ENCODE data around the gene ASCL5. TPM values are rescaled to one million over a fixed set of nuclear protein-coding genes. Genes with fewer than 3 reads are reported as not detected.

Gene ASCL5
- total RNA-seq, 1 donor = not detected

DNA sequence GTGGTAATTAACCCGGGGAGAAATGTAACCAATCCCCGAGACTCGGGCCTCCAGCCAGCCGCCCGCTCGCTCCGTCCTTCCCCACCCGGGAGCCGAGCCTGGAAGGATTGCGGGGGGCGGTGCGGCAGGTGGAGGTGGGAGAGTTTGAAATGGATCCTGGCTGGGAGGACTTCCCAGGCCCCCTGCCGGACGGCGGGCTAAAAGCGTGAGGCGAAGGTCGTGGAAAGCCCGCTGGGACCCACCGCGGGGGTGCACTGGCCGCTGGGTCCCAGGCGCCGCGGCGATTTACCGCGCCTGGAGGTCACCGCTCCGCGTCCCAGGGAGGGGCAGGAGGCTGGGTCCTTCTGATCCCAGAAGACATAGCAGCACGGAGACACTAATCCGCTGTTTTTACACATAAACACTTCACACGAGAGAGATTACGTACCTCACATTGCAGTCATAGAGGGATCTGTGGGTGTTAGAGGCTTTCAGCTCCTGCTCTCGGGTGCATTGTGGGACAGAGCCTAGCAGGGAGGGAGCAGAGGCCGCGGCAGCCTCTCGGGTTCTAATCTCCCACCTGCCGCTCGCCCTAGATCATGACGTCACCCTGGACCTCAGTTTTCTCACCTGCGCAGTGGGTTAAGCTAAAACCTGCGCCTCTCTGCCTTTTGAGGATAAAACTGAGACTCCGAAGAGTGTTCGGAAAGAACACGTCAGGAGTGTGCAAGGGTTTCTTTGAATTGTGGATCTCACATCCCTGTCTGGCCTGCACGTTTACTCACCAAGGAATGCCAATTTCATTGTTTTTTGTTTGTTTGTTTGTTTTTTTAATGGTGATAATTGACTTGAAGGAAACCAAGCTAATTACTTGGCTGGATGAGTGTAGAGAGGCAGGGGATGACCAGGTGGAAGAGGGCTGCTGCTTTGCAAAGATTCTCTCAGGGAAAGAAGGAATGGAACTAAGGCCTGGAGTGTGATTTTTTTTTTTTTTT, 44.4 kb upstream of the ASCL5 start:
- TF ChIP-seq, protein P1, sequence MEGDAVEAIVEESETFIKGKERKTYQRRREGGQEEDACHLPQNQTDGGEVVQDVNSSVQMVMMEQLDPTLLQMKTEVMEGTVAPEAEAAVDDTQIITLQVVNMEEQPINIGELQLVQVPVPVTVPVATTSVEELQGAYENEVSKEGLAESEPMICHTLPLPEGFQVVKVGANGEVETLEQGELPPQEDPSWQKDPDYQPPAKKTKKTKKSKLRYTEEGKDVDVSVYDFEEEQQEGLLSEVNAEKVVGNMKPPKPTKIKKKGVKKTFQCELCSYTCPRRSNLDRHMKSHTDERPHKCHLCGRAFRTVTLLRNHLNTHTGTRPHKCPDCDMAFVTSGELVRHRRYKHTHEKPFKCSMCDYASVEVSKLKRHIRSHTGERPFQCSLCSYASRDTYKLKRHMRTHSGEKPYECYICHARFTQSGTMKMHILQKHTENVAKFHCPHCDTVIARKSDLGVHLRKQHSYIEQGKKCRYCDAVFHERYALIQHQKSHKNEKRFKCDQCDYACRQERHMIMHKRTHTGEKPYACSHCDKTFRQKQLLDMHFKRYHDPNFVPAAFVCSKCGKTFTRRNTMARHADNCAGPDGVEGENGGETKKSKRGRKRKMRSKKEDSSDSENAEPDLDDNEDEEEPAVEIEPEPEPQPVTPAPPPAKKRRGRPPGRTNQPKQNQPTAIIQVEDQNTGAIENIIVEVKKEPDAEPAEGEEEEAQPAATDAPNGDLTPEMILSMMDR (IDR thresholded peaks at IDR 0.05; ENCODE audit: insufficient read depth, low read length) = peak; percentile 52
- peak; percentile 36 for DNase-seq (ENCODE audit: low read depth)
- H3K4me3 ChIP-seq (ENCODE audit: low read depth, low read length) = peak overlapping the region; percentile 63

DNA sequence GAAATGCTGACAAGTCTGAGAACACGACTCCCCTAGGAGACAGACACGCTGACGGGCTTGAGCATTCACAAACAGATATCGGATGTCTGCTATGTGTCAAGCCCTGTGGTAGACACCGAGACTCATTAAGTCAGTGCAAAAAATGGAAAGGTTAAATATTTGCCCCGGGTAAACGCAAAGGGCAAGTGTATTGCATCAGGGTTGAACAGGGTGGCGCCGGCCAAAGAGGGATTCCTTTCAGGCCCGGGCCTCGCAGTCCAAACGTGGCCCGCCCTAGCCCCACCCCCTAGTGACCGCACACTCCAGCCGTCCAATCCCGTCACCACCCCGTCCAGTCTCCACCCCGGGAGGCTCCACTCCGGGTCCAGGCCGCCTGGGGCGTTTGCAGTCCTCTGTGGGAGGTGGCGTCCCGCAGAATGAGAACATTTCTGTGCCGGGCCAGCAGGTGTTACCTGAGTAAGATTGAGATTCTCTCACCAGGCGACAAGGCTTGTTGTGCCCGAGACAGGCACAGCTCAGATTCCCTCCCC, 43.6 kb upstream of the ASCL5 start:
- TF ChIP-seq, protein P1 (IDR thresholded peaks at IDR 0.05; ENCODE audit: insufficient read depth, low read length) = no peak
- peak overlapping the region; percentile 63 for H3K4me3 ChIP-seq (ENCODE audit: low read depth, low read length)
- DNase-seq (ENCODE audit: low read depth) = peak; percentile 87

- no peak overlapping the region for H3K4me3 ChIP-seq (ENCODE audit: low read depth, low read length)
- TF ChIP-seq, protein P1 (IDR thresholded peaks at IDR 0.05; ENCODE audit: insufficient read depth, low read length) = no peak
- no peak for DNase-seq (ENCODE audit: low read depth)
Observed at GRCh38 chr1:201169971-201170532, 43.1 kb upstream of the ASCL5 start.

DNA sequence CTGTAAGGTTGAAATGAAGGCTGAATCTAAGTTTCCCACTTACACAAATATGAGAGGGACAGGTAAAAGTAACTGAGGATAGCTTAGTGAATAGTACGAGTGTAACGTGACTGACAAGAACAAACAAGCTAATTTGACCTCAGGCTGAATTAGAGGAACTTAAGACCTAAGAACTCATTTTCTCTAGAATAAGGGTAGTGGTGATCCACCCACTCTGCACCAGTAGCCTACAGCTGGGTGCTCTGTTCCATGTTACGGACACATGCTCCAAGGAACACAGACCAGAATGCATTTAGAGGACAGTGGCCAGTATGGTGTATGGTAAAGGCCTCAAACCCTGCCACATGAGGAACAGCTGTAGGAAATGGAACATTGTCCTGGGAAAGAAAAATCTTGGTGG, 42.2 kb upstream of the ASCL5 start:
- no peak for DNase-seq (ENCODE audit: low read depth)
- H3K4me3 ChIP-seq (ENCODE audit: low read depth, low read length) = no peak overlapping the region
- TF ChIP-seq, protein P1 (IDR thresholded peaks at IDR 0.05; ENCODE audit: insufficient read depth, low read length) = no peak

DNA sequence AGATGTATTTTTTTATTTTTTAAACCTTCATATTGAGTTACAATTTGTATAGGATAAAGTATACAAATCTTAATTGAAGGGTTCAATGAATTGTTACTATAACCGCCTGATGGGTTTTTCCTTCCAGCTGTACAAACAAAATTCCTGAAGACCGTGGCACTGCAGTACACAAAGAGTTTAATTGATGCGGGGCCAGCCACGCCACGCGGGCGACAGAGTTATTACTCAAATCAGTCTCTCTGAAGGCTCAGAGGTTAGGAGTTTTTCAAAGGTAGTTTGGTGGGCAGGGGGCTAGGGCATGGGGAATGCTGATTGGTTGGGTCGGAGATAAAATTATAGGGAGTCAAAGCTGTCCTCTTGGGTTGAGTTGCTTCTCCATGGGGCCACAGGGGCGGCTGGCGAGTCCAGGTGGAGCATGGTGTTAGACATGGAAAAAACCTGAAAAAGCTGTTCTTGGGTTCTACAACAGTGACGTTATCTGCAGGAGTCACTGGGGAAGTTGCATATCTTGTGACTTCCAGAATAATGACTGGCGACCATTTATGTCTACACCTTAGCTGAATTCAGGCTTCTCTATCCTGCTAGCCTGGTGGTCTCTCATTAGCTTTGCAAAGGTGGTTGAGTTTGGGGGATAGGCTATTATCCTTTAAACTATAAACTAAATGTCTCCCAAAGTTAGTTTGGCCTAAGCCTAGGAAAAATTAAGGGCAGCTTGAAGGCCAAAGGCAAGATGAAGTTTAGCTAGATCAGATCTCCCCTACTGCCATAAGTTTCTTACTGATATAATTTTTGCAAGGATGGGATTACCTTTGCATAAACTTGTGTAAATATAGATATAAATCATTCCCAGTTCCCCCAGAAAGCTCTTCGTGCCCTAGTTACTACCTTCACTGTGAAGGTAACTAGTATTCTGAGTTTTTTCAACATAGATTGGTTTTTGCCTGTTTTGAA, 40.3 kb upstream of the ASCL5 start:
- no peak overlapping the region for H3K4me3 ChIP-seq (ENCODE audit: low read depth, low read length)
- DNase-seq (ENCODE audit: low read depth) = no peak
- TF ChIP-seq, protein P1 (IDR thresholded peaks at IDR 0.05; ENCODE audit: insufficient read depth, low read length) = no peak

DNA sequence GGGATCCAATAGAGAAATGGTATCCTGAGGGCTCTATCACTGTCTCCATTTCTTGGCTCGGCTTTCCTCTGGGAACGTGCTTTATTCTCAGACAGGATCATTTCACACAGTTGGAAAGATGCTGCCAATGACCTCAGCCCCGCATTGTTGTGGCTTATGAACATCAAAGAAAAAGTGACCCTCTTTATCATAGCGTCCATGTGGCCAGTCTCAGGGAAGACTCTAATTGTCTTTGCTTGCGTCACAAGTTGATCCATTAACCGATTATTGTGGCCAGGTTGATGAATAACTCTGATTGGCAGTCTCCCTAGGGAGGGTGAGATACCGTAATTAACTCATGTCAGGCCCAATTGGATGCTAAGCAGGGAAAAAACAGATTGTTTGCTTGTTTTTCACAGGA, 37.7 kb upstream of the ASCL5 start:
- TF ChIP-seq, protein P1 (IDR thresholded peaks at IDR 0.05; ENCODE audit: insufficient read depth, low read length) = no peak
- no peak for DNase-seq (ENCODE audit: low read depth)
- no peak overlapping the region for H3K4me3 ChIP-seq (ENCODE audit: low read depth, low read length)

All from fibroblast of the aortic adventitia (primary cell).